Measurements from ENCODE around the gene CLCF1. TPM values are rescaled to one million over a fixed set of nuclear protein-coding genes. Genes with fewer than 3 reads are reported as not detected.

The CLCF1 gene
- total and polyA plus RNA-seq, 2 donors (not counting 3 experiments of a cell fraction or from before 2014, with no cell fraction given), result 5.8 to 6.5 TPM

- no peak overlapping the region for H3K4me3 ChIP-seq (replicated peaks in 1 of 3; ENCODE audit: insufficient read depth in 1 of 3, low read depth in 1 of 3, low read length in 3 of 3)
- ChIA-PET CTCF (interaction anchor here (0.6 to 19.7 kb wide), 15 partner anchors 10 to 299 kb away, joined by 4 to 1051 read pairs (median 30); partner anchors contain the start of genes CLCF1, GRK2, POLD4 and PPP1CA), POLR2A (interaction anchor here (0.6 kb wide), 1 partner anchor 20 kb away, joined by 3 read pairs; the partner anchor contains the start of gene PPP1CA)
- no peaks in the 10 kb centered on the region for H3K4me1 ChIP-seq (ENCODE audit: control insufficient read depth, extremely low read depth, insufficient read depth, low read length)
- H3K4me2 ChIP-seq (ENCODE audit: insufficient read depth, low read length), result no peak overlapping the region
- no peaks in the 10 kb centered on the region for H3K36me3 ChIP-seq (ENCODE audit: control insufficient read depth in 2 of 2, extremely low read depth in 1 of 2, insufficient read depth in 2 of 2, low read length in 2 of 2)
- no peak for TF ChIP-seq MYC (IDR thresholded peaks at IDR 0.05; ENCODE audit: low read depth, low read length)
- H3K9me3 ChIP-seq (replicated peaks; ENCODE audit: control insufficient read depth, insufficient read depth, low read length), result no peaks in the 10 kb centered on the region
- DNase-seq (ENCODE audit: low read depth, low spot score), result no peak
- dilution Hi-C loops (cut with MboI; ENCODE audit: extremely low pct_ligation_motif_present, low sequenced_read_pairs), result no loop called here
- no peak overlapping the region for H2AFZ ChIP-seq (ENCODE audit: low read depth, low read length)
- no peaks in the 10 kb centered on the region for H3K27me3 ChIP-seq (ENCODE audit: control insufficient read depth in 2 of 2, insufficient read depth in 2 of 2, low read length in 2 of 2)
- intact Hi-C loops (cut with micrococcal nuclease), result no loop called here
- no peak overlapping the region for H3K27ac ChIP-seq (ENCODE audit: insufficient read depth, low read depth, low read length)
- no peak overlapping the region for H3K9ac ChIP-seq (replicated peaks; ENCODE audit: extremely low read depth, insufficient read depth, low read length)
- BruUV-seq (replicated peaks), result no TSS peak
- no peaks in the 10 kb centered on the region for H3K79me2 ChIP-seq (ENCODE audit: control insufficient read depth, insufficient read depth, low read length)
- H3K9me1 ChIP-seq (replicated peaks; ENCODE audit: control insufficient read depth, extremely low read depth, insufficient read depth, low read length), result no peaks in the 10 kb centered on the region
- no peak for FAIRE-seq
- H4K20me1 ChIP-seq (replicated peaks; ENCODE audit: control insufficient read depth, extremely low read depth, insufficient read depth, low read length), result no peaks in the 10 kb centered on the region
These were observed 8.0 kb upstream of the CLCF1 start for GRCh38 chr11:67381244-67381972.

- CTCF ChIA-PET, result interaction anchor here (4.6 to 19.7 kb wide), 6 partner anchors 8 to 116 kb away, joined by 30 to 1051 read pairs (median 101); partner anchors contain the start of genes CLCF1, POLD4 and PPP1CA
- Histone ChIP-seq H3K27ac (ENCODE audit: insufficient read depth, low read depth, low read length) (no peak overlapping the region), H4K20me1 (replicated peaks; ENCODE audit: control insufficient read depth, extremely low read depth, insufficient read depth, low read length) (no peaks in the 10 kb centered on the region), H3K4me2 (ENCODE audit: insufficient read depth, low read length) (no peak overlapping the region), H3K36me3 (ENCODE audit: control insufficient read depth in 2 of 2, extremely low read depth in 1 of 2, insufficient read depth in 2 of 2, low read length in 2 of 2) (no peaks in the 10 kb centered on the region), H3K4me1 (ENCODE audit: control insufficient read depth, extremely low read depth, insufficient read depth, low read length) (peaks cover 4% of the 10 kb centered on the region), H3K9me3 (replicated peaks; ENCODE audit: control insufficient read depth, insufficient read depth, low read length) (no peaks in the 10 kb centered on the region), H3K79me2 (ENCODE audit: control insufficient read depth, insufficient read depth, low read length) (no peaks in the 10 kb centered on the region), H3K9me1 (replicated peaks; ENCODE audit: control insufficient read depth, extremely low read depth, insufficient read depth, low read length) (no peaks in the 10 kb centered on the region), H3K27me3 (ENCODE audit: control insufficient read depth in 2 of 2, insufficient read depth in 2 of 2, low read length in 2 of 2) (peaks cover 0 to 3% of the 10 kb centered on the region in 2 experiments), H3K4me3 (replicated peaks in 1 of 3; ENCODE audit: insufficient read depth in 1 of 3, low read depth in 1 of 3, low read length in 3 of 3) (no peak overlapping the region), H2AFZ (ENCODE audit: low read depth, low read length) (peak overlapping the region; percentile 31), H3K9ac (replicated peaks; ENCODE audit: extremely low read depth, insufficient read depth, low read length) (no peak overlapping the region)
- intact Hi-C loops (cut with micrococcal nuclease), result no loop called here
- TF ChIP-seq POLR2A (IDR thresholded peaks at IDR 0.05; ENCODE audit: low read depth, low read length) (no peak), MYC (IDR thresholded peaks at IDR 0.05; ENCODE audit: low read depth, low read length) (no peak), GATA2 (IDR thresholded peaks at IDR 0.05; ENCODE audit: insufficient read depth, insufficient read length, low read depth, low read length) (no peak), POLR2AphosphoS5 (IDR thresholded peaks at IDR 0.05; ENCODE audit: insufficient read depth, low read depth, low read length) (no peak), EZH2 (IDR thresholded peaks at IDR 0.05; ENCODE audit: borderline replicate concordance, low read depth, low read length, severe bottlenecking) (no peak), MAX (IDR thresholded peaks at IDR 0.05; ENCODE audit: insufficient read depth, insufficient read length) (no peak), CTCF (IDR thresholded peaks at IDR 0.05; ENCODE audit: extremely low read depth in 1 of 2, insufficient read depth in 1 of 2, low read depth in 1 of 2, low read length in 2 of 2) (no peak)
- FAIRE-seq (no peak), DNase-seq (ENCODE audit: low read depth, low spot score) (no peak)
- POLR2A ChIA-PET, result no interaction called here
- no TSS peak for BruUV-seq (replicated peaks)
- dilution Hi-C loops (cut with MboI; ENCODE audit: extremely low pct_ligation_motif_present, low sequenced_read_pairs), result no loop called here
These were observed 6.0 kb upstream of the CLCF1 start for GRCh38 chr11:67379061-67380058.

Data from endothelial cell of umbilical vein (primary cell).